Epithelial cell of proximal tubule (primary cell): ENCODE results near the gene RELT. TPM values are rescaled to one million over a fixed set of nuclear protein-coding genes. Genes with fewer than 3 reads are reported as not detected.

Source experiments
- DNase-seq: peaks from one replicate; pipeline ENCODE4 v3.0.0-alpha.2; 2011; ENCODE audit warnings: low read depth
- H3K4me3 ChIP-seq: 2 replicates; pipeline ENCODE4 v1.5.1; 2011; ENCODE audit warnings: low read depth, mild to moderate bottlenecking, low read length
- CTCF ChIP-seq: conservative IDR thresholded peaks from 2 replicates; pipeline ENCODE4 v1.5.1; 2012; ENCODE audit warnings: low read depth, mild to moderate bottlenecking, low read length
- total RNA-seq: library from RNA; depleted of rRNA; stranded (reverse); fragments of >200 nt; gene quantifications from 2 replicates; pipeline ENCODE4 v1.2.3, GENCODE V29; 2015

The RELT gene
- total RNA-seq, 1 donor from 2014 or later = 9.1 TPM

- TF ChIP-seq CTCF = no peak
- no peak overlapping the region for H3K4me3 ChIP-seq
- DNase-seq = no peak
Measured at GRCh38 chr11:73386016-73386415, 9.8 kb downstream of the RELT start.

GRCh38 chr11:73386546-73386945 lies 10.3 kb downstream of the RELT start:
- TF ChIP-seq CTCF = no peak
- DNase-seq = no peak
- H3K4me3 ChIP-seq = no peak overlapping the region

- H3K4me3 ChIP-seq = no peak overlapping the region
- DNase-seq = no peak
- TF ChIP-seq CTCF = no peak
Measured at GRCh38 chr11:73387594-73388264, 11.5 kb downstream of the RELT start.

- no peak for DNase-seq
- no peak for TF ChIP-seq CTCF
- H3K4me3 ChIP-seq = no peak overlapping the region
Measured at GRCh38 chr11:73388265-73389133, 12.3 kb downstream of the RELT start.

GRCh38 chr11:73389134-73389525 lies 12.9 kb downstream of the RELT start:
- TF ChIP-seq CTCF = no peak
- no peak for DNase-seq
- H3K4me3 ChIP-seq = no peak overlapping the region

- DNase-seq = no peak
- no peak overlapping the region for H3K4me3 ChIP-seq
- no peak for TF ChIP-seq CTCF
Measured at GRCh38 chr11:73389916-73390315, 13.7 kb downstream of the RELT start.
